ENCODE measurements around the gene MED13L.

DNA sequence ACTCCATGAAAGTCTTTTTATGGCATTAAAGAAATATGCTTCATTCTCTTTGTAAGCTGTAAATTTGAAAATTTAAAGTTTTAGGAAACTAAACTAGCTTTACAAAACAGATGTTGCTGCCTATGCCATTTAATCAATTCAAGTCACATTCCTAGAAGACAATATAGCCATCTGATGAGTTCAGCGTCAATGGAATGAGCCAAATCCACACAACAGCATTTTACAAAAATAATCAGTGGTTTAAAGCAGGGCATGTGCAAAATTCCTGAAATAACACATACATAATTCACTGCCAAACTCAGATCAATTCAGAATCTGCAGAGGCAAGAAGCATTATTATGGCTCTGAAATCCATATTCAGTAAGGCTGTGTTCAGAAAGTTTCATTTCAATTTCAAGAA, 75.6 kb downstream of the MED13L start:
- TF ChIP-seq, protein P1, sequence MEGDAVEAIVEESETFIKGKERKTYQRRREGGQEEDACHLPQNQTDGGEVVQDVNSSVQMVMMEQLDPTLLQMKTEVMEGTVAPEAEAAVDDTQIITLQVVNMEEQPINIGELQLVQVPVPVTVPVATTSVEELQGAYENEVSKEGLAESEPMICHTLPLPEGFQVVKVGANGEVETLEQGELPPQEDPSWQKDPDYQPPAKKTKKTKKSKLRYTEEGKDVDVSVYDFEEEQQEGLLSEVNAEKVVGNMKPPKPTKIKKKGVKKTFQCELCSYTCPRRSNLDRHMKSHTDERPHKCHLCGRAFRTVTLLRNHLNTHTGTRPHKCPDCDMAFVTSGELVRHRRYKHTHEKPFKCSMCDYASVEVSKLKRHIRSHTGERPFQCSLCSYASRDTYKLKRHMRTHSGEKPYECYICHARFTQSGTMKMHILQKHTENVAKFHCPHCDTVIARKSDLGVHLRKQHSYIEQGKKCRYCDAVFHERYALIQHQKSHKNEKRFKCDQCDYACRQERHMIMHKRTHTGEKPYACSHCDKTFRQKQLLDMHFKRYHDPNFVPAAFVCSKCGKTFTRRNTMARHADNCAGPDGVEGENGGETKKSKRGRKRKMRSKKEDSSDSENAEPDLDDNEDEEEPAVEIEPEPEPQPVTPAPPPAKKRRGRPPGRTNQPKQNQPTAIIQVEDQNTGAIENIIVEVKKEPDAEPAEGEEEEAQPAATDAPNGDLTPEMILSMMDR (IDR thresholded peaks at IDR 0.05) = no peak
- TF ChIP-seq POLR2A (IDR thresholded peaks at IDR 0.05) = no peak

All from thyroid gland (tissue), 4 donors.